ENCODE results near the gene DUSP8.

- no peak for TF ChIP-seq CTCF (IDR thresholded peaks at IDR 0.05)
- no peak for TF ChIP-seq ZFX (IDR thresholded peaks at IDR 0.05; ENCODE audit: borderline replicate concordance)
Measured at GRCh38 chr11:1531449-1532013, 40.5 kb downstream of the DUSP8 start.

Data from 22Rv1 (cell line).